ENCODE data around the gene GUCD1.

GUCD1 gene

DNA sequence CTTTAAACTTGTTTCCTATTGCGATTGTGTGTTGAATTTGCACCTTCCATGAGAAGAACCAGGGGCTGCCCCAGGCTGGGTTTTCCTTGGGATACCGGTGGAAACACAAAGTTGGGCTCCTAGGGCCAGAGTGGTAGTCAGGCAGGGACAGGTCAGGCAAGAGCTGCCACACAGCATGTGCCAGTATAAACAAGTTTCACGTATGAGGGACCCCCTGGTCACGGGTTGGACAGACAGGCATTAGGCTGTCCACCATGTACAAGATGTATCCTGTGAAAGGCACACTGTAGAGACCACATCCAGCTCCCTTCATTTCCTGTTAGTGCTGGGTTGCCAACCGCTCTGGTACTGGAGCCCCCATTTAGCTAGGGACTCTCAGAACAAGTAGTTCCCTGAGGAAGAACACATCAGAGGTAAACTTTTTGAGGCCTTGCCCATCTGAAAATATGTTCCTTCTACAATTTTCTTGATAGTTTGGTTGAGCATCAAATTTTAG, 51.0 kb downstream of the GUCD1 start:
- DNase-seq (ENCODE audit: low read depth in 2 of 2), result no peak

DNA sequence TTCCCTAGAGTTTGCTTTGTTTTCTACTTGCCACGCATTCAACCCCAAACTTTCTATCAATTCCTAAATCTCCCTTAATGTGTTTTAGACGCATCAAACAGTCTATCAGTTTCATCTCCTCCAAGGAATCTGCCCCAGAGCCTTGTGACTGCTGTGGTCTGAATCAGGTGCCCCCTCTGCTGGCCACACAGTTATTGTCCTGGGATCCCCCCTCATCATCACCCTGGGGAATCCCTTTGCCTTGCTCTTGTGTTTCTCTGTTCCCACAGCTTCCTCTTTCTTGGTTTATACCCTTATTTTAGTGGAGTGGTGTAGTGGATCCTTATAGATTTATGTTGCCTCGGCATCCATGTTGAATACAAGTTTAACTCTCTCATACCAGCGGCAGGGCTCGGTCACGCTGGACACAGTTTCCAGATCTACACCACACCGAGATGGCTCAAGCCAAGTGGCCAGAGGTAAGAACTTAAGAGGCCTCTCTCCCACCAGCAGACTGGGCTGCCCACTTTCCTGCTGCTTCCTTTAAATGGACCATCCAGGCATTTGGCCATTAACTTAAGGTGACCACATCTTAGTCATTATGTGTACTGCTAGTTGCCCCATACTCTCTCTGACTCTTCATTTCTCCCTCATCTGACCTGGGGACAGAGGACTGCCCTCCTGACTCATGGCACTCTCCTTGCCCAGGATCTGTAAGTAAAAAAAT, 51.6 kb downstream of the GUCD1 start:
- DNase-seq (ENCODE audit: low read depth in 2 of 2), result peak; percentile 20 to 43

DNA sequence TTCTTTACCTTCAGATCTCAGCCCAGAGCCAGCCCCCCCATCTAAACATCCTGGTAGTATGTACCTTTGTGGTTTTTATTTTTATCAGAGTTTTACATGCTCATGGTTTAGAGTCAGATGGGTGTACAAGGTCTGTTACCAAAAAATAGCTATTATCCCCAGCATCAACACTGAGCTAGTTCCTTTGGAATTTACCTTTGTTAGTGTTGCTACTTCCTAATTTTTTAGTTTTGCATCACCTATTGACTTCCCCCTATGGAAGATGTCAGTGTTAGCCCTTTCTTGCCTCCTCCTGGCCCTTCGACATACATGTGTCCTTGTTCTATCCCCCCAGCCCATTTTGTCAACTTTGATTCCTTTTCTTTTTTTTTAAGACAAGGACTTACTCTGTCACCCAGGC, 52.4 kb downstream of the GUCD1 start:
- DNase-seq (ENCODE audit: low read depth in 2 of 2), result no peak

DNA sequence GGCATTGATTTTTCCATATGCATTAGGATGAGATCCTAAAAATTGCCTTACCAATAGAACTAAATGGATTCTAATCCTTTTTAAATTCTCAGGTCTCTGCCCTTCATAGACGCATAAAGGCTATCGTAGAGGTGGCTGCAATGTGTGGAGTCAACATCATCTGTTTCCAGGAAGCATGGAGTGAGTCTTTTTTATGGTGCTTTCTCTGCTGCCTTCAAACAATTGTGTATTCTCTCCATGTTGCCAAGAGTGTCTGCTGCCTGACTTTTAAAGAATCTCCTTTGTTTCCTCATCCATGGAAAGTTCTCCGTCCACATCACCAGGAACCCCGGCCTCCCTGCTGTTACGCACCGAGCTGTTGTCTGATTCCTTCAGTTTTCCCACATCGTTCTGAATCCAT, 52.9 kb downstream of the GUCD1 start:
- no peak for DNase-seq (ENCODE audit: low read depth in 2 of 2)

DNA sequence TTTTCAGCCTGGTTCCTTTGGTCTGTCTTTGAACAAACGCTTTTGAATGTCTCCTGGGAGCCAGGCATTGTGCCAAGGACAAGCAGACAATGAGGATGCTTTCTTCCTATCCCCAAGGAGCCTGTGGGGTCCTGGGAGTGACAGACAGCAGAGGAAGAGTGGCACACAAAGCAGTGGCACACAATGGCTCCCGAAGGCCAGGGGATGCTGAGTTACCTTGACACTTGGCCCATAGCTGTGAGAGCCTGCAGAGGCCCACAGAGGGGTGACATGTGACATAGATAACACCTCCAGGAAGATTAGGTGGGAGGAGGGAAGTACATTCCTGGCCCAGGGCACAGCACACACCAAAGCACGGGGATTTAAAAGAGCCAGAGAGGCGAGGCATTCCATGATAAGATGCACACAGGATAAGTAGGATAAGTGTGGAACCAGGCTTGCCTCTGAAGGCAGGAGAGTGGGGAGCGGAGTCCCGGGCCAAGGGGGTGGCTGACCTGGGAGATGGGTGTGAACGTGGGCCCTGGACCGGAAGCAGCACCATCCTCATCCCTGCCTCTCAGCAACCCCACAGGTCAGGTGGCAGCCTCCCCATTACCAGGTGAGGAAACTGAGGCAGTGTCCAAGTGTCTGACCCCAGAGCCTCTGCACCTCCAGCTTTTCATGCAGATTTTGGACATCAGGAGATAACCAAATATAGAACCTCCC, 53.5 kb downstream of the GUCD1 start:
- DNase-seq (ENCODE audit: low read depth in 2 of 2), result no peak

DNA sequence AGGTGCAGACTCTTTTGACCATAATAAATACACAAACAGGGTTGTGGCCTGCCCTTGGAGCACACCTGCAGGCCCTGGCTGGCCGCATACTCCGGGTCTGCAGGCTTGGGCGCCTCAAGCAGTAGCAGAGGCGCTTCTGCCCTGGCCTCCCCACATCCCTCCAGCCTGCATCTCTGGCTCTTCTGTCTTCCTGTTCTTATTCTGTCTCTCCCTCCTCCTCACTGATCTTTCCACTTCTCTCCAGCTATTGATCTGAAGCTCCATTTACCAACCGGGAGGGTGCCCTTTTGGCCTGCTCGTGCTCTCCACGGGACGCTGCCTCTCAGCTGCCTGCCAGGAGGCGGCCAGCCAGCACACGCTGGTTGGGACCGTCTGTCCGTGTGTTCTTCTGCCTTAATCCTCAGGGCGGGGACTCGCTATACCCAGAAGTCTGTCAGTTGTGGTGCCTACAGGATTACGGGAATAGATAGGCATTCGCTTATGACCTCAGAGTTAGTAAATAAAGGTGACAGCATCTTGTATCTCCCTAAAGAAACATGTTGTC, 54.6 kb downstream of the GUCD1 start:
- no peak for DNase-seq (ENCODE audit: low read depth in 2 of 2)

DNA sequence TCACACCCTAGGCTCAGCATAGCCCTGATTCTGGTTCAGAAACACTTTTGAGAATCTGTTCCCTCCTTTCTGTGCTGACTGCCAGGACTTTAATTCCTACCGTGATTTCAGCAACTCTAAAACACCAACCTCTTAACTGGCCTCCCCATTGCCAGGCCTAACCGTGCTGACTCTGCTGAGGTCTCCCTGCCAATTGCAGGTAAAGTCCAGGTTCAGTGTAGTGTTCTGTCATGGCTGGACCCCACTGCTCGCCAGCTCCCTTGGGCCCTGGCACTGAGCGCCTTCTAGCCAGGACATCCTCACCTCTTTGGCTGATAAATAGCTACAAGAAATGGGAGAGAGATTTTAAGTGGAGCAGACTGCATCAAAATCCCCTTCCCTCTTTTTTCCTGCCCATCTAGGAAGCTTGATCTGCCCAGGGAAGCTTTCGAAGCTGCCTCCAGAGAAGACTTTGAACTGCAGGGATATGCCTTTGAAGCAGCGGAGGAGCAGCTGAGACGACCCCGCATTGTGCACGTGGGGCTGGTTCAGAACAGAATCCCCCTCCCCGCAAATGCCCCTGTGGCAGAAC, 55.1 kb downstream of the GUCD1 start:
- DNase-seq (ENCODE audit: low read depth in 2 of 2), result no peak

DNA sequence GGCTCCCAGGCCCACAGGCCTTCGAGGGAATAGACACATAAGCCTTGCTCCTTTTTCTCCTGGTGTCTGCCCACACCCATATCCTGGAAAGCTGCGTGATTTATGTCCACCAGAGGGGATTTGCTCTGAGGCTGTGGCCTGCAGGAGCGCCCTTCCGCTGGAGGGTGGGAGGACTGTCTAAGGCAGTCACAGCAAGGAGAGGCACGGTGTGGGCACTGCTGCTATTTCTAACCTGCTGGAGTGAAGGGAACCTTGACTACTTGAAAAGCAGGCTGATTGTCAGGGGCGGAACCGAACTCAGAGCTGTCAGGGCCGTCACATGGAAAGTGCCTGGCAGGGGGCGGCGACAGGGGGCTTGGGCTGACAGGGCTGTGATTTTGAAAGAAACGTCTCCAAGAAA, 56.1 kb downstream of the GUCD1 start:
- DNase-seq (ENCODE audit: low read depth in 2 of 2), result no peak

DNA sequence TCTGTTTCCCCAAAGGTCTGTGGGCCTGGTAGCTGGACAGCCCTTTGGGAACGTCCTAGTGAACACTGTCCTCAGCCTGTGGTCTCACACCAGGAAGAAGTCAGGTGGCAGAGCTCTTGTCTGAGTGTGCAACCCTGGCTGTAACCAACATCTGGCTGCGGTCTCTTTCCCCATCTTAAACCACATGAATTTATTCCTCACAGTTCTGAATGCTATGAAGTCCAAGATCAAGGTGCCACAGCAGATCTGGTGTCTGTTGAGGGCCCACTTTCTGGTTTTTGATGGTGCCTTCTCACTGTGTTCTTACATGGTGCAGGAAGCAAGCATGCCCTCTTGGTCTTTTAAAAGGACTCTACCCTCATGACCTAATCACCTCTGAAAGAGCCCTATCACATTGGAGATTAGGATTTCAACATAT, 57.1 kb downstream of the GUCD1 start:
- DNase-seq (ENCODE audit: low read depth in 2 of 2), result no peak

DNA sequence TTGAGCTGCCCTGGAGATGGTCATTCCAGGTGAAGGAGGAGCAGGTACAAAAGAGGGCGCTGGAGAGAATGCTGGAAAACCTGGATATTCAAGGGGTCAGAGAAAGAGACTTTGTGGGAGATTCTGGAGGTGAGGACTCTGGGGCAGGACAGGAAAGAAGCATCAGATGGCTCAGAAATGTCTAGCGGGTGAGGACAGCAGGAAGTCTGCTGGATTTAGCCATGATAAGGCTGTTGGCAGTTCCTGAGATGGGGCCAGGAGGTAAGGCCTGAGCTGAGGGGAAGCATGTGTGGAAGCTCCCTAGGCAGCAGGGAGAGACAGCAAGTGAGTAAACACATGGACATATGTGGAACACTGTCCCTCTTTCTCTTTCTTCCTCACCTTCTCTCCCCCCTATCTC, 58.3 kb downstream of the GUCD1 start:
- DNase-seq (ENCODE audit: low read depth in 2 of 2), result no peak

DNA sequence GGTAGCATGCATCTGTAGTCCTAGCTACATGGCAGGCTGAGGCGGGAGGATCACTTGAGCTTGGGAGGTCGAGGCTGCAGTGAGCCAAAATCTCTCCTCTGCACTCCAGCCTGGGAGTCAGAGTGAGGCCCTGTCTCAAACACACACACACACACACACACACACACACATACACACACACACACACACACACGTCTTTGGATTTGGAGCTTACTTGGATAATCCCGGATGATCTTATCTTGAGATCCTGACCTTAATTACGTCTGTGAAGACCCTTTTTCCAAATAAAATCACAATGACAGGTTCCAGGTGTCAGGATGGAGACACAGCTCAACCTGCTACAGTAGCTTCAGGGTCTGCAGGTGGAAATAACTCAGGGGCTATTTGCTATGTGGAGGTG, 58.7 kb downstream of the GUCD1 start:
- no peak for DNase-seq (ENCODE audit: low read depth in 2 of 2)

DNA sequence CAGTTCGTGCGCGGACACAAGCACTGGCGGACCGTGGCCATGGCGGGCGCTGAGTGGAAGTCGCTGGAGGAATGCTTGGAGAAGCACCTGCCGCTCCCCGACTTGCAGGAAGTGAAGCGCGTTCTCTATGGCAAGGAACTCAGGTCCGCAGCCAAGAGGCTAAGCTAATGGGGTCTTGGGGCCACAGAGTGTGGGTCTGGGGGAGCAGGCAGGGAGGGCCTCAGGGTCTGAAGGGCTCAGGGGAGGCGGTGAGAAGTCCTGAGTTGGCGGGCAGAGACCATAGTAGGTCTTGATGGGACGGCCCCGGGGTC, 59.6 kb downstream of the GUCD1 start:
- DNase-seq (ENCODE audit: low read depth in 2 of 2), result no peak

DNA sequence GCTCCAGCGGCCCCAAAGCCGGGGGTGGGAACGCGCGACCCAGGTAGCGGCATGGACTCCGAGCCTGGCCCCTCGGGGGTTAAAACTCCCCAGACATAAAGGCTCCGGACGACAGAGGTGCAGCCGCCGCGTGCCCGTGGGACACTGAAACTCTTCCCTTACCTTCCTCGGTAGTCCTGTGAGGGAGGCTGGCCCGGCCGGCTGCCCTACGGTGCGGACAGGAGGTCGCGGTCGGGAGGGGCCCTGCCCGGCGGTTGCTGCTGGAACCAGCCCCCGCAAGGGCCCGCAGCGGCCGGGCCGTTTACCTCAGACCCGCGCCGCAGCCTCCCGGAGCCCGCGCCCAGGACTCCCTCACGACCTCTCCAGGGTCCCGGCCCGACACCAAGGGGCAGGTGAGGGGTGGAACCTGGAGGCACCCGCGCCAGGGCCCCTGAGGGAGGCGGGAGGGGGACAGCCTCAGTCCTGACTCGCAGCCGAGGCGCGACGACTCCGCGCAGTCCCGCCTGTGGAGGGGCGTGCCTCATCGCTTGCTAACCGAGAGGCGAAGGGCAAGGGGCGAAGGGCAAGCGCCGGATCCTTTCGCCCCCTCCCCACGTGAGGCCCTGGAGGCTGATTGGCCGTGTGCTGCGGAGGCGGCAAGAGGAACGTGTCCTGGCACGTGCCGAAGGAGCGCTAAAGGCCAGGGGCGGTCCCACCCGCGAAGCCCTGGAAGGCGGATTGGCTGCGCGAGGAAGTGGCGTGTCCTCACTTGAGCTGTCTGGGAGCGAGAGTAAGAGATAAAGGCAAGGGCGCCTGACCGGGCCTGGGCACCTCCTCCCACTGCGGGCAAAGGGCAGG, 60.2 kb downstream of the GUCD1 start, which contains the start of gene UPB1:
UPB1 (plus strand) TSS at position 805 of the 837 bp plus-strand sequence. CDS start 72 bp downstream, outside the sequence.
- no peak for DNase-seq (ENCODE audit: low read depth in 2 of 2)

DNA sequence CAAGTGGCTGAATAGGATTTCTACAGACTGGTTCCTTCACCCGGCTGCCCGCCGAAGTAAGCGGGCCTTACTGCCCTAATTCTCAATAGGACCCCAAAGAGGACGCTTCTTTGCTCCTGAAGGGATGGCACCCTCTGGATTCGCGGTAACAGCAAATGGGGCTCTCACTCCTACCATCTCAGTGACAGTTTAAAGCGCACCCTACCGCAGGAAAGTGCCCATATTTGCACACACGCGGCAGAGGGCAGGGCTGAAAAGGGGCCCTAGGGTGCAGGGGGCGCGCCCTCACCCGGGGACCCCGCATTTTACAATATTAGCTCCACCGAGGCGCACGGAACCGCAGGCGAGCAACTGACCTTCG, 60.8 kb downstream of the GUCD1 start:
- no peak for DNase-seq (ENCODE audit: low read depth in 2 of 2)

DNA sequence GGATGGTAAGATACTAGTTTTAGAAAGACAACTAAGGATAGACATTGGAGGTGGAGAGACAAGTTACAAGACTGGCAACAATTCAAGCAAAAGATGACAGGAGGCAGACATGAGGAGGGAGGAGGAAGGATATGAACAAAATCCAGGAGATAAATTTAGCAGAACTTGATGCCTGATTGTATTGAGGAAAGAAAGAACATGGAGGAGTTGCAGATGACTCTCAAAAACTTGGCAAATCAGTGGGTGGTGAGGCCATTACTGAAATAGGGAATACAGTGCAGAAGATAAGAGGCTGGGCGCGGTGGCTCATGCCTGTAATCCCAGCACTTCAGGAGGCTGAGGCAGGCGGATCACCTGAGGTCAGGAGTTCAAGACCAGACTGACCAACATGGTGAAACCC, 62.5 kb downstream of the GUCD1 start:
- DNase-seq (ENCODE audit: low read depth in 2 of 2), result no peak

All from stimulated activated CD4-positive, alpha-beta T cell treated with anti-CD3 and anti-CD28 coated beads, Interleukin-1b, Interleukin-23, amount 100 ng/mL, for 1 hour (primary cell).